Peyer's patch (tissue), 4 donors: ENCODE measurements around the gene ITPKB. TPM values are rescaled to one million over a fixed set of nuclear protein-coding genes. Genes with fewer than 3 reads are reported as not detected.

Source experiments
- DNase-seq, 3 donors: peaks; one replicate each; pipeline ENCODE4 v3.0.0-alpha.2; 2017 to 2019
- H3K27ac ChIP-seq, 4 donors: fragments of 200-600 bp; sonication (generic); one replicate each; pipeline ENCODE4 v1.5.1; 2016 to 2019
- H3K27me3 ChIP-seq, 2 donors: fragments of 200-600 bp; sonication (generic); one replicate each; pipeline ENCODE4 v1.5.1; 2019
- H3K36me3 ChIP-seq, 3 donors: fragments of 200-600 bp; sonication (generic); one replicate each; pipeline ENCODE4 v1.5.1; 2016 to 2019
- H3K4me1 ChIP-seq, 4 donors: fragments of 200-600 bp; sonication (generic); one replicate each; pipeline ENCODE4 v1.5.1; 2016 to 2019
- H3K4me3 ChIP-seq, 4 donors: fragments of 200-600 bp; sonication (generic); 1 replicate in 3 of 4; 2 replicates in 1 of 4; pipeline ENCODE4 v1.5.1; 2016 to 2019; ENCODE audit warnings: mild to moderate bottlenecking in 1 of 4
- H3K9me3 ChIP-seq, 4 donors: fragments of 200-600 bp; sonication (generic); one replicate each; pipeline ENCODE4 v1.5.1; 2016 to 2019; ENCODE audit warnings: mild to moderate bottlenecking in 1 of 4
- POLR2A ChIP-seq, 2 donors: fragments of 450-650 bp; IDR thresholded peaks; one replicate each; pipeline ENCODE4 v1.5.1; 2017; ENCODE audit warnings: antibody characterized with exemption in 2 of 2, mild to moderate bottlenecking in 2 of 2, moderate library complexity in 2 of 2
- total RNA-seq, 4 donors: library from RNA; depleted of rRNA; stranded (reverse); fragments of >200 nt; gene quantifications; one replicate each; pipeline ENCODE4 v1.1.0, GENCODE V29; 2016
- TF ChIP-seq, protein P1 (sequence below), 6 experiments: fragments of 450-650 bp in 4 of 6; fragments of 200-600 bp in 2 of 6; sonication (generic) in 1 of 6; IDR thresholded peaks; one replicate each; pipeline ENCODE4 v1.5.1; 2017 to 2019; ENCODE audit warnings: antibody characterized with exemption in 6 of 6, mild to moderate bottlenecking in 3 of 6, moderate library complexity in 1 of 6

ITPKB gene
- total RNA-seq, 4 donors from 2014 or later: 9.5 to 36.3 (median 23.0) TPM

GRCh38 chr1:226699166-226699565 is 39.9 kb downstream of the ITPKB start:
- no peak overlapping the region for H3K4me3 ChIP-seq
- H3K4me1 ChIP-seq: peaks cover 5 to 40% (median 15%) of the 10 kb centered on the region in 4 donors
- H3K27ac ChIP-seq: no peak overlapping the region
- no peaks in the 10 kb centered on the region for H3K9me3 ChIP-seq
- DNase-seq: no peak
- H3K36me3 ChIP-seq: no peaks in the 10 kb centered on the region
- no peak for TF ChIP-seq POLR2A (IDR thresholded peaks at IDR 0.05)
- TF ChIP-seq, protein P1, sequence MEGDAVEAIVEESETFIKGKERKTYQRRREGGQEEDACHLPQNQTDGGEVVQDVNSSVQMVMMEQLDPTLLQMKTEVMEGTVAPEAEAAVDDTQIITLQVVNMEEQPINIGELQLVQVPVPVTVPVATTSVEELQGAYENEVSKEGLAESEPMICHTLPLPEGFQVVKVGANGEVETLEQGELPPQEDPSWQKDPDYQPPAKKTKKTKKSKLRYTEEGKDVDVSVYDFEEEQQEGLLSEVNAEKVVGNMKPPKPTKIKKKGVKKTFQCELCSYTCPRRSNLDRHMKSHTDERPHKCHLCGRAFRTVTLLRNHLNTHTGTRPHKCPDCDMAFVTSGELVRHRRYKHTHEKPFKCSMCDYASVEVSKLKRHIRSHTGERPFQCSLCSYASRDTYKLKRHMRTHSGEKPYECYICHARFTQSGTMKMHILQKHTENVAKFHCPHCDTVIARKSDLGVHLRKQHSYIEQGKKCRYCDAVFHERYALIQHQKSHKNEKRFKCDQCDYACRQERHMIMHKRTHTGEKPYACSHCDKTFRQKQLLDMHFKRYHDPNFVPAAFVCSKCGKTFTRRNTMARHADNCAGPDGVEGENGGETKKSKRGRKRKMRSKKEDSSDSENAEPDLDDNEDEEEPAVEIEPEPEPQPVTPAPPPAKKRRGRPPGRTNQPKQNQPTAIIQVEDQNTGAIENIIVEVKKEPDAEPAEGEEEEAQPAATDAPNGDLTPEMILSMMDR (IDR thresholded peaks at IDR 0.05): no peak
- H3K27me3 ChIP-seq: no peaks in the 10 kb centered on the region

- no peak for DNase-seq
- peak overlapping the region in 1 of 4 donors; percentile 67 for H3K27ac ChIP-seq
- peaks cover 4 to 35% (median 12%) of the 10 kb centered on the region in 4 donors for H3K4me1 ChIP-seq
These were observed 40.4 kb downstream of the ITPKB start for GRCh38 chr1:226698659-226699058.

DNA sequence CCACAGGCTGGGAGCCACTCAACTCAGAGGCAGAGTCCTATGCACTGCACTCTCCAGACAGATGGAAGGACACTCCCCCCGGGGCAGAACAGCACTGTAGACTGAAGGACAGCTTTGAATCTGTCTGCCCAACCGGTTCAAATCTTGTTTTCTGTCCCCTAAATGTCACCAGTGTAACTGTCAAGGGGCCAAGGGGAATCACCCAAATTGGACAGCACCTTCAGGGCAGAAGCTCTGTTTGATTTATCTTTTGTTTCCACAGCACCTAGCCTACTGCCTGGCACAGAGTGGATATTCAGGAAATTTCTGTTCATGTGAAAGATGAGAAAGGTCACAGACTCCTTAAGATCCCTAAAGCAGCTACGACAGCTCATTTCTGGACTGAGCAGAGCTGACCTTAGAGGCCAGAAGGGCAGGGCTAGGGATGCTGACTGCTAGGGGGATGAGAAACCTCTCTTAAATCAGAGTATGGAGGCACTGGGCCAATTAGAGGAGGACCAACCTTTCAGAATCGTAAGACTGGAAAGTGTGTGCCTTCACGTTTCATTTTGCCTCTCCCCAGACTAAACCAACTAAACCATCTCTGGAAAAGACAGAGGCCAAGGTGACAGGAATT is 41.0 kb downstream of the ITPKB start:
- peak overlapping the region in 3 of 4 donors; percentile 62 to 67 (median 65) for H3K27ac ChIP-seq
- TF ChIP-seq POLR2A (IDR thresholded peaks at IDR 0.05): no peak
- TF ChIP-seq, protein P1 (IDR thresholded peaks at IDR 0.05): no peak
- H3K36me3 ChIP-seq: no peaks in the 10 kb centered on the region
- no peaks in the 10 kb centered on the region for H3K27me3 ChIP-seq
- H3K9me3 ChIP-seq: no peaks in the 10 kb centered on the region
- no peak overlapping the region for H3K4me3 ChIP-seq
- no peak for DNase-seq
- peaks cover 4 to 38% (median 10%) of the 10 kb centered on the region in 4 donors for H3K4me1 ChIP-seq

More at GRCh38 chr1:226698659-226699058, 40.4 kb downstream of the ITPKB start:
- TF ChIP-seq, protein P1 (IDR thresholded peaks at IDR 0.05): no peak
- no peak for TF ChIP-seq POLR2A (IDR thresholded peaks at IDR 0.05)
- H3K4me3 ChIP-seq: no peak overlapping the region
- H3K27me3 ChIP-seq: no peaks in the 10 kb centered on the region
- no peaks in the 10 kb centered on the region for H3K36me3 ChIP-seq
- H3K9me3 ChIP-seq: no peaks in the 10 kb centered on the region

GRCh38 chr1:226697151-226697928 is 41.7 kb downstream of the ITPKB start:
- peaks cover 4 to 40% (median 7%) of the 10 kb centered on the region in 4 donors for H3K4me1 ChIP-seq
- H3K36me3 ChIP-seq: no peaks in the 10 kb centered on the region
- peak overlapping the region; percentile 8 to 67 (median 64) for H3K27ac ChIP-seq
- TF ChIP-seq POLR2A (IDR thresholded peaks at IDR 0.05): no peak
- TF ChIP-seq, protein P1 (IDR thresholded peaks at IDR 0.05): no peak
- no peaks in the 10 kb centered on the region for H3K27me3 ChIP-seq
- H3K9me3 ChIP-seq: no peaks in the 10 kb centered on the region
- H3K4me3 ChIP-seq: no peak overlapping the region
- DNase-seq: no peak

DNA sequence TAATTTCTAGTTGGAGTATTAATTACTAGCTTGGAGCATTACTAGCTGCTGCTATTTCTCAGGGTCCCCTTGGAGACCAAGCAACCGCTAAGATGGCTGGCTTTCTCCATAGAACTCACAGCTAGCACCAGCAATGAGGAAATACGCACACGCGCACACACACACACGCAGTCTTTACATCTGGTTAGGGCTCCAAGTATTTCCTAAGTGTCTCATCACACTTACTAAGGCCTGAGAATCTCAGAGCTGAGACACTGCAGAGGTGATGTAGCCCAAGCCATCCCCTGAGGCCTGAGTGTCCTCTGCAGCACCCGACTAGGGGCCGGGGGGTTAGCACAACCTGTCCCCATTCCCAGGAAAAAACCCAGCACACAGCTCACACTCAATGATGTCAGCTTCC is 42.5 kb downstream of the ITPKB start:
- TF ChIP-seq, protein P1 (IDR thresholded peaks at IDR 0.05): no peak
- no peak for TF ChIP-seq POLR2A (IDR thresholded peaks at IDR 0.05)
- no peak overlapping the region for H3K4me3 ChIP-seq
- H3K27ac ChIP-seq: peak overlapping the region; percentile 8 to 67 (median 56)
- no peaks in the 10 kb centered on the region for H3K36me3 ChIP-seq
- no peak for DNase-seq
- peaks cover 5 to 37% (median 10%) of the 10 kb centered on the region in 4 donors for H3K4me1 ChIP-seq
- no peaks in the 10 kb centered on the region for H3K9me3 ChIP-seq
- no peaks in the 10 kb centered on the region for H3K27me3 ChIP-seq
